Activated CD8-positive, alpha-beta T cell treated with anti-CD3 and anti-CD28 coated beads for 36 hours (primary cell): Measurements from ENCODE around the gene PTMA. TPM values are rescaled to one million over a fixed set of nuclear protein-coding genes. Genes with fewer than 3 reads are reported as not detected.

Source experiments
- ATAC-seq: fragments of 200-7000 bp; cut with Tn5 transposase; one replicate; pipeline ENCODE4 v1.10.0; 2021; ENCODE audit warnings: mild to moderate bottlenecking, moderate library complexity
- CTCF ChIA-PET: fragments of 350-600 bp; sonication (Branson Sonifier 250); formaldehyde crosslinking; loops from one replicate; lab custom pipeline; 2021; ENCODE audit warnings: antibody characterized with exemption; lab: Charles Lee
- POLR2A ChIA-PET: fragments of 350-600 bp; sonication (Branson Sonifier 250); formaldehyde crosslinking; loops from one replicate; lab custom pipeline; 2021; ENCODE audit warnings: antibody characterized with exemption; lab: Charles Lee
- DNase-seq: peaks from one replicate; pipeline ENCODE4 v3.0.0-alpha.2; 2020
- H3K27ac Mint-ChIP-seq: one replicate; pipeline ENCODE4 v1.8.0; 2021; ENCODE audit warnings: mild to moderate bottlenecking, mixed read lengths
- H3K27me3 Mint-ChIP-seq: one replicate; pipeline ENCODE4 v1.8.0; 2021; ENCODE audit warnings: mixed read lengths
- H3K36me3 Mint-ChIP-seq: one replicate; pipeline ENCODE4 v1.8.0; 2021; ENCODE audit warnings: low read depth, mixed read lengths
- H3K4me1 Mint-ChIP-seq: one replicate; pipeline ENCODE4 v1.8.0; 2021; ENCODE audit warnings: low read depth, mixed read lengths
- H3K4me3 Mint-ChIP-seq: one replicate; pipeline ENCODE4 v1.8.0; 2021; ENCODE audit warnings: mild to moderate bottlenecking, moderate library complexity, mixed read lengths
- H3K9me3 Mint-ChIP-seq: one replicate; pipeline ENCODE4 v1.8.0; 2021; ENCODE audit warnings: mixed read lengths
- CTCF ChIP-seq: fragments of 200-600 bp; IDR thresholded peaks from one replicate; pipeline ENCODE4 v1.8.0; 2022; ENCODE audit warnings: antibody characterized with exemption, mild to moderate bottlenecking
- intact Hi-C: fragments of 100-400 bp; cut with micrococcal nuclease; formaldehyde crosslinking; loops from one replicate; pipeline ENCODE4 v1.10.0; 2022
- total RNA-seq, 2 experiments: library from RNA; stranded (reverse); gene quantifications; one replicate each; pipeline ENCODE4 v1.2.3, GENCODE V29; 2021

Gene PTMA
- total RNA-seq, 2 experiments from 2014 or later = 2,463 to 2,468 TPM

DNA sequence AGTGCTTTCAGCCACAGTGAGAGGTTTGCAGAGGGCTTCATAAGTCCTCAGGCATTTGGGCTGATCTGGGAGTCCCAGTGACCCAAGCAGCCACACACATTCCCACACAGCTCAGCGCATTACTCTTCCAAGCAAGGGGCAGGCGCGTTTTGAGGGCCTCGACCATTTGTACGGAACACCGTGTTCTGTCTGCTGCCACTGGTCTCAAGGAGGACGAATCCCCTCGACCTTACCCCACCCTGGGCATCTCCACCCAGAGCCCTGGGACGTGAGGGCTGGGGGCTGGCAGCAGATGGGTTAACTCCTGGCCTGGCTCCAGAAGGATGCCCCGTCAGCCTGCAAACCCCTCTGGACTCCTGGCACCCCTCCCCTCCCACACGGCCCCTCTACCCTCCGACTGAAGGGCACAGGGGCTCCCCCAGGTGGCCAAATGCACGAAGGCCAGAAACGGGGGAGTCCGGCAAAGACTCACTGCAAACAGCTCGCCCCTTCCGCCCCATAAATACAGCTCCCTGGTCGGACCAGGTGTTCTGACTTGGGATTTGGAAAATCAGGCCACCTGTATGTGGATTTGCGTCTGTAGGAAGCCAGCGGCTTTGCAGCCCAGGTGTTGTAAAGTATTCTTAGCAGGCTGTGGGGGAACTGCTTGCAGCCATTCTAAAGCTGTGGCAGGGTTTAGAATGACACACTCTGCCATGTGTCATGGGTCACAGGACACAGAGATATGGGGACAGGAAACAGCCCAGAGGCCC lies 33.6 kb upstream of the PTMA start:
- H3K4me1 Mint-ChIP-seq = peaks cover 12% of the 10 kb centered on the region
- POLR2A ChIA-PET = interaction anchor here (0.7 to 8.5 kb wide), 9 partner anchors 10 to 210 kb away, joined by 3 to 116 read pairs (median 6); partner anchors contain the start of genes NCL and PTMA
- peak; percentile 92 for TF ChIP-seq CTCF
- peak; percentile 77 for DNase-seq
- H3K4me3 Mint-ChIP-seq = peak overlapping the region; percentile 16
- no peaks in the 10 kb centered on the region for H3K36me3 Mint-ChIP-seq
- H3K27me3 Mint-ChIP-seq = no peaks in the 10 kb centered on the region
- intact Hi-C loops = loop anchor here (2.0 kb wide), 1 partner anchor 62 kb away; no protein-coding TSS in a partner anchor
- H3K27ac Mint-ChIP-seq = no peak overlapping the region
- peak; percentile 85 for ATAC-seq
- CTCF ChIA-PET = interaction anchor here (0.6 to 17.1 kb wide), 39 partner anchors 10 to 211 kb away, joined by 3 to 385 read pairs (median 4); partner anchors contain the start of genes COPS7B, NCL and PTMA
- no peaks in the 10 kb centered on the region for H3K9me3 Mint-ChIP-seq

DNA sequence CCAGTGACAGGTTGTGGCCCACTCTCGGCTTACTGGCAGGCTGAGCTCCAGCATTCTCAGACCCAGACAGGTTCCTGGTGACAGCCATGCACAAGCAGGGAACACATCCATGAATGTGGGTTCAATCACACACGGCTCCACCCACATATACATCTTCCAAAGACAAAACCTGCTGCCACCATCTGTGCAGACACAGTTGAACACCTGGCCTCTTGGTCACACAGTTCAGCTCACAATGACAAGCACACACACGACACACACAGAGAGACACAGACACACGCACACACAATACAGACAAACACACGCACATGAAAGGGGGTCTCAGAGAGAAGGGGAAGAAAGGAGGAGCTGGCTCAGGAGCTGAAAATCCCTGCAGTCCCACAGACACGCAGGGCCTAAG lies 32.1 kb upstream of the PTMA start:
- no peak overlapping the region for H3K4me3 Mint-ChIP-seq
- H3K9me3 Mint-ChIP-seq = no peaks in the 10 kb centered on the region
- DNase-seq = no peak
- no peaks in the 10 kb centered on the region for H3K36me3 Mint-ChIP-seq
- ChIA-PET POLR2A (interaction anchor here (1.3 to 8.5 kb wide), 4 partner anchors 10 to 63 kb away, joined by 3 to 116 read pairs (median 75); partner anchors contain the start of gene PTMA), CTCF (interaction anchor here (0.7 to 17.1 kb wide), 14 partner anchors 10 to 120 kb away, joined by 3 to 385 read pairs (median 16); partner anchors contain the start of gene PTMA)
- peaks cover 3% of the 10 kb centered on the region for H3K27me3 Mint-ChIP-seq
- peaks cover 12% of the 10 kb centered on the region for H3K4me1 Mint-ChIP-seq
- intact Hi-C loops = loop anchor here (2.0 kb wide), 1 partner anchor 31 kb away; no protein-coding TSS in a partner anchor
- no peak for TF ChIP-seq CTCF
- no peak for ATAC-seq
- no peak overlapping the region for H3K27ac Mint-ChIP-seq

GRCh38 chr2:231677632-231678104 lies 30.7 kb upstream of the PTMA start:
- Mint-ChIP-seq H3K4me1 (peaks cover 12% of the 10 kb centered on the region), H3K27me3 (peaks cover 16% of the 10 kb centered on the region), H3K27ac (no peak overlapping the region), H3K36me3 (no peaks in the 10 kb centered on the region), H3K9me3 (no peaks in the 10 kb centered on the region), H3K4me3 (no peak overlapping the region)
- ChIA-PET POLR2A (interaction anchor here (0.6 to 8.5 kb wide), 5 partner anchors 12 to 65 kb away, joined by 3 to 116 read pairs (median 69); partner anchors contain the start of gene PTMA), CTCF (interaction anchor here (0.6 to 17.1 kb wide), 29 partner anchors 8 to 122 kb away, joined by 3 to 385 read pairs (median 5); partner anchors contain the start of gene PTMA)
- DNase-seq (peak; percentile 95), ATAC-seq (peak; percentile 64)
- peak; percentile 93 for TF ChIP-seq CTCF
- intact Hi-C loops = loop anchor here (1.0 to 2.0 kb wide), 2 partner anchors 29 to 38 kb away; no protein-coding TSS in a partner anchor

- Mint-ChIP-seq H3K36me3 (no peaks in the 10 kb centered on the region), H3K9me3 (no peaks in the 10 kb centered on the region), H3K4me3 (no peak overlapping the region), H3K27ac (no peak overlapping the region), H3K4me1 (peaks cover 9% of the 10 kb centered on the region), H3K27me3 (peaks cover 17% of the 10 kb centered on the region)
- intact Hi-C loops = no loop called here
- DNase-seq (no peak), ATAC-seq (no peak)
- ChIA-PET CTCF (interaction anchor here (1.2 to 17.1 kb wide), 3 partner anchors 22 to 67 kb away, joined by 3 to 385 read pairs (median 5); no protein-coding TSS in a partner anchor), POLR2A (interaction anchor here (0.9 to 3.4 kb wide), 5 partner anchors 14 to 216 kb away, joined by 3 to 14 read pairs (median 4); partner anchors contain the start of gene PTMA)
- no peak for TF ChIP-seq CTCF
Measured at GRCh38 chr2:231679908-231680284, 28.4 kb upstream of the PTMA start.
